Right lobe of liver (tissue), 6 donors: ENCODE results near the gene SPATA18. TPM values are rescaled to one million over a fixed set of nuclear protein-coding genes. Genes with fewer than 3 reads are reported as not detected.

Experiments used
- ATAC-seq, 4 donors: fragments of 200-7000 bp; cut with Tn5 transposase; one replicate each; pipeline ENCODE4 v1.9.1; 2020; ENCODE audit warnings: mild to moderate bottlenecking in 4 of 4, moderate library complexity in 4 of 4
- DNase-seq, 3 donors: peaks; one replicate each; pipeline ENCODE4 v3.0.0-alpha.2; 2020
- H3K27ac ChIP-seq, 3 donors: fragments of 200-600 bp; one replicate each; pipeline ENCODE4 v1.8.0; 2022
- H3K27me3 ChIP-seq, 2 donors: fragments of 200-600 bp; one replicate each; pipeline ENCODE4 v1.8.0; 2022
- H3K36me3 ChIP-seq, 4 donors: fragments of 200-600 bp; sonication (generic) in 1 of 4; one replicate each; pipeline versions ENCODE4 v1.5.1 to v1.8.0; 2017 to 2022; ENCODE audit warnings: control low read depth in 1 of 4
- H3K4me1 ChIP-seq, 4 donors: fragments of 200-600 bp; sonication (generic) in 1 of 4; one replicate each; pipeline versions ENCODE4 v1.5.1 to v1.8.0; 2017 to 2022; ENCODE audit warnings: control low read depth in 1 of 4
- H3K4me3 ChIP-seq, 3 donors: fragments of 200-600 bp; one replicate each; pipeline ENCODE4 v1.8.0; 2022
- H3K9me3 ChIP-seq, 4 donors: fragments of 200-600 bp; sonication (generic) in 1 of 4; one replicate each; pipeline versions ENCODE4 v1.5.1 to v1.8.0; 2017 to 2022; ENCODE audit warnings: control low read depth in 1 of 4
- CTCF ChIP-seq, 4 donors: fragments of 200-600 bp in 3 of 4; fragments of 450-650 bp in 1 of 4; IDR thresholded peaks; one replicate each; pipeline versions ENCODE4 v1.5.1 to v1.8.0; 2016 to 2022; ENCODE audit warnings: antibody characterized with exemption in 4 of 4, mild to moderate bottlenecking in 2 of 4
- POLR2A ChIP-seq: fragments of 450-650 bp; IDR thresholded peaks from one replicate; pipeline ENCODE4 v1.6.1; 2017; ENCODE audit warnings: antibody characterized with exemption, mild to moderate bottlenecking
- WGBS: methylation state at CpG from one replicate; pipeline ENCODE4 v1.1.6; 2018; ENCODE audit warnings: low coverage, low lambda C conversion rate; ENCODE audit not compliant: insufficient coverage; ENCODE audit errors: missing lambda C conversion rate; 5-methylcytosine and 5-hydroxymethylcytosine counted together
- intact Hi-C, 2 donors: fragments of 100-400 bp; cut with DNase I; formaldehyde crosslinking; loops; one replicate each; pipeline versions ENCODE4 v1.11.2 to v1.14.1; 2022
- total RNA-seq, 6 experiments: library from RNA; depleted of rRNA in 2 of 6; stranded (reverse); fragments of >200 nt in 2 of 6; fragmentation: NEBNext Ultra II Directional in 3 of 6; extraction: Animal tissue kit (Norgen Biotek cat#: 25700) in 3 of 6; gene quantifications; one replicate each; pipeline versions ENCODE4 v1.1.0 to v1.2.4, GENCODE V29; 2016 to 2023
- donor health status: DM: no; HTN: yes; CAD: no.
- donor health status: DM: no; HTN: no; CAD: no.
- donor health status: DM: no; HTN: no; CAD: no.
- donor health status: DM: no; HTN: yes; CAD: no.
- donor health status: DM: no; HTN: yes; CAD: no.

Gene SPATA18
- total RNA-seq, 6 experiments from 2014 or later = 1.6 to 2.9 (median 2.3) TPM

GRCh38 chr4:52099860-52100461 is 48.9 kb downstream of the SPATA18 start:
- intact Hi-C loops = no loop called here
- ATAC-seq (no peak), DNase-seq (no peak)
- Histone ChIP-seq H3K4me3 (no peak overlapping the region), H3K27ac (no peak overlapping the region), H3K27me3 (no peaks in the 10 kb centered on the region), H3K4me1 (no peaks in the 10 kb centered on the region), H3K36me3 (no peaks in the 10 kb centered on the region), H3K9me3 (no peaks in the 10 kb centered on the region)
- 63% methylated on average over 2 of the region's 2 CpGs for WGBS
- no peak for TF ChIP-seq POLR2A
- TF ChIP-seq CTCF (IDR thresholded peaks at IDR 0.05) = no peak

GRCh38 chr4:52102587-52102986 is 51.5 kb downstream of the SPATA18 start:
- Histone ChIP-seq H3K27ac (no peak overlapping the region), H3K27me3 (no peaks in the 10 kb centered on the region), H3K4me1 (no peaks in the 10 kb centered on the region), H3K9me3 (no peaks in the 10 kb centered on the region), H3K4me3 (no peak overlapping the region), H3K36me3 (no peaks in the 10 kb centered on the region)
- intact Hi-C loops = no loop called here
- DNase-seq (no peak), ATAC-seq (peak in 1 of 4 donors; percentile 50)
- TF ChIP-seq CTCF (IDR thresholded peaks at IDR 0.05) (no peak), POLR2A (no peak)

GRCh38 chr4:52103319-52103718 is 52.2 kb downstream of the SPATA18 start:
- 33% methylated on average over 1 of the region's 1 CpG for WGBS
- Histone ChIP-seq H3K27me3 (no peaks in the 10 kb centered on the region), H3K9me3 (no peaks in the 10 kb centered on the region), H3K36me3 (no peaks in the 10 kb centered on the region), H3K4me3 (no peak overlapping the region), H3K4me1 (no peaks in the 10 kb centered on the region), H3K27ac (no peak overlapping the region)
- peak in 1 of 4 donors; percentile 34 for ATAC-seq
- DNase-seq = no peak
- peak in 3 of 4 donors; percentile 18 to 23 (median 22) for TF ChIP-seq CTCF (IDR thresholded peaks at IDR 0.05)
- no peak for TF ChIP-seq POLR2A
- intact Hi-C loops = no loop called here

- H3K4me1 ChIP-seq = no peaks in the 10 kb centered on the region
- 82% methylated on average over 2 of the region's 5 CpGs for WGBS
- ATAC-seq = no peak
- H3K36me3 ChIP-seq = no peaks in the 10 kb centered on the region
- H3K27ac ChIP-seq = no peak overlapping the region
- TF ChIP-seq POLR2A (no peak), CTCF (IDR thresholded peaks at IDR 0.05) (no peak)
- intact Hi-C loops = no loop called here
- H3K9me3 ChIP-seq = no peaks in the 10 kb centered on the region
- H3K4me3 ChIP-seq = no peak overlapping the region
- DNase-seq = no peak
- no peaks in the 10 kb centered on the region for H3K27me3 ChIP-seq
Measured at GRCh38 chr4:52105276-52105675, 54.2 kb downstream of the SPATA18 start.

GRCh38 chr4:52106191-52106590 is 55.1 kb downstream of the SPATA18 start:
- no peaks in the 10 kb centered on the region for H3K9me3 ChIP-seq
- H3K27me3 ChIP-seq = no peaks in the 10 kb centered on the region
- no peak for DNase-seq
- no peak for TF ChIP-seq CTCF (IDR thresholded peaks at IDR 0.05)
- no peak for TF ChIP-seq POLR2A
- no peak overlapping the region for H3K4me3 ChIP-seq
- H3K36me3 ChIP-seq = no peaks in the 10 kb centered on the region
- intact Hi-C loops = no loop called here
- no peak overlapping the region for H3K27ac ChIP-seq
- ATAC-seq = no peak
- 42% methylated on average over 1 of the region's 1 CpG for WGBS
- no peaks in the 10 kb centered on the region for H3K4me1 ChIP-seq
